ENCODE measurements around the gene SOX6. TPM values are rescaled to one million over a fixed set of nuclear protein-coding genes. Genes with fewer than 3 reads are reported as not detected.

SOX6 gene
- total and polyA plus RNA-seq, 2 experiments from 2014 or later: 0.03 to 0.66 TPM

DNA sequence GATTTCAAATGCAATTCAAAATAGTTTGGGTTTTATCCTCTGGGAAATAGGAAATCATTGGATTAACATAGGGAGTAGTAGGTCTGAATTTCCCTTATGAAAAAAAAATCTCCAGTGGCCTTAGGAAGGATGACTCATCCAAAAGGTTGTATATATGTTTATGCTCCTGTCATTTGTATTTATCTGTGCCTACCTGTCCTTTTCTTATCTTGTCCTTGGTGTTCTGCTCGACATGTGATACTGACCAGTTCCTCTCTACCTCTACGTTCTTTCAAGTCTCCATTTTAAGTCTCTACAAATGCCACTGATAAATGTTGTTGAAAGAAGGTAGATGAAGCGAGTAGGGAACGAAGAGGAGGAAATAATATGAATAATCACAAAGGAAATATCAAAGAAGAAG lies 3.0 kb upstream of the SOX6 start:
- H4K20me1 ChIP-seq (replicated peaks; ENCODE audit: insufficient read depth): no peaks in the 10 kb centered on the region
- Mint-ChIP-seq H3K9me3 (no peaks in the 10 kb centered on the region), H3K27ac (no peak overlapping the region), H3K36me3 (ENCODE audit: low read depth) (no peaks in the 10 kb centered on the region), H3K27me3 (ENCODE audit: insufficient read depth, low read depth, poor library complexity) (peaks cover 3% of the 10 kb centered on the region), H3K4me1 (peaks cover 29% of the 10 kb centered on the region), H3K4me3 (no peak overlapping the region)
- ATAC-seq (no peak), DNase-seq (ENCODE audit: low spot score) (no peak)
- no peaks in the 10 kb centered on the region for H3K9me2 ChIP-seq (ENCODE audit: insufficient read depth)
- H3K4me1 ChIP-seq (ENCODE audit: insufficient read depth): peaks cover 33% of the 10 kb centered on the region
- TF ChIP-seq STAT1 (IDR thresholded peaks at IDR 0.05; ENCODE audit: unreplicated experiment) (no peak), ZNF331 (CRISPR knock-in tag; IDR thresholded peaks at IDR 0.05; ENCODE audit: low read depth) (no peak), ZNF114 (CRISPR knock-in tag; IDR thresholded peaks at IDR 0.05) (no peak), EZH2phosphoT487 (IDR thresholded peaks at IDR 0.05; ENCODE audit: unreplicated experiment) (no peak)
- TF ChIP-seq, protein P1, sequence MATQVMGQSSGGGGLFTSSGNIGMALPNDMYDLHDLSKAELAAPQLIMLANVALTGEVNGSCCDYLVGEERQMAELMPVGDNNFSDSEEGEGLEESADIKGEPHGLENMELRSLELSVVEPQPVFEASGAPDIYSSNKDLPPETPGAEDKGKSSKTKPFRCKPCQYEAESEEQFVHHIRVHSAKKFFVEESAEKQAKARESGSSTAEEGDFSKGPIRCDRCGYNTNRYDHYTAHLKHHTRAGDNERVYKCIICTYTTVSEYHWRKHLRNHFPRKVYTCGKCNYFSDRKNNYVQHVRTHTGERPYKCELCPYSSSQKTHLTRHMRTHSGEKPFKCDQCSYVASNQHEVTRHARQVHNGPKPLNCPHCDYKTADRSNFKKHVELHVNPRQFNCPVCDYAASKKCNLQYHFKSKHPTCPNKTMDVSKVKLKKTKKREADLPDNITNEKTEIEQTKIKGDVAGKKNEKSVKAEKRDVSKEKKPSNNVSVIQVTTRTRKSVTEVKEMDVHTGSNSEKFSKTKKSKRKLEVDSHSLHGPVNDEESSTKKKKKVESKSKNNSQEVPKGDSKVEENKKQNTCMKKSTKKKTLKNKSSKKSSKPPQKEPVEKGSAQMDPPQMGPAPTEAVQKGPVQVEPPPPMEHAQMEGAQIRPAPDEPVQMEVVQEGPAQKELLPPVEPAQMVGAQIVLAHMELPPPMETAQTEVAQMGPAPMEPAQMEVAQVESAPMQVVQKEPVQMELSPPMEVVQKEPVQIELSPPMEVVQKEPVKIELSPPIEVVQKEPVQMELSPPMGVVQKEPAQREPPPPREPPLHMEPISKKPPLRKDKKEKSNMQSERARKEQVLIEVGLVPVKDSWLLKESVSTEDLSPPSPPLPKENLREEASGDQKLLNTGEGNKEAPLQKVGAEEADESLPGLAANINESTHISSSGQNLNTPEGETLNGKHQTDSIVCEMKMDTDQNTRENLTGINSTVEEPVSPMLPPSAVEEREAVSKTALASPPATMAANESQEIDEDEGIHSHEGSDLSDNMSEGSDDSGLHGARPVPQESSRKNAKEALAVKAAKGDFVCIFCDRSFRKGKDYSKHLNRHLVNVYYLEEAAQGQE (IDR thresholded peaks at IDR 0.05; ENCODE audit: unreplicated experiment): no peak
- H3K27ac ChIP-seq (ENCODE audit: low read depth): no peak overlapping the region
- no peak overlapping the region for H3K4me3 ChIP-seq
- no peak overlapping the region for H3K4me2 ChIP-seq
- H2AFZ ChIP-seq: no peak overlapping the region
- no peaks in the 10 kb centered on the region for H3F3A ChIP-seq (replicated peaks; ENCODE audit: low read depth)
- H3K27me3 ChIP-seq (ENCODE audit: insufficient read depth): no peaks in the 10 kb centered on the region
- H3K79me2 ChIP-seq (replicated peaks; ENCODE audit: insufficient read depth): no peaks in the 10 kb centered on the region
- H3K36me3 ChIP-seq (ENCODE audit: insufficient read depth): no peaks in the 10 kb centered on the region

DNA sequence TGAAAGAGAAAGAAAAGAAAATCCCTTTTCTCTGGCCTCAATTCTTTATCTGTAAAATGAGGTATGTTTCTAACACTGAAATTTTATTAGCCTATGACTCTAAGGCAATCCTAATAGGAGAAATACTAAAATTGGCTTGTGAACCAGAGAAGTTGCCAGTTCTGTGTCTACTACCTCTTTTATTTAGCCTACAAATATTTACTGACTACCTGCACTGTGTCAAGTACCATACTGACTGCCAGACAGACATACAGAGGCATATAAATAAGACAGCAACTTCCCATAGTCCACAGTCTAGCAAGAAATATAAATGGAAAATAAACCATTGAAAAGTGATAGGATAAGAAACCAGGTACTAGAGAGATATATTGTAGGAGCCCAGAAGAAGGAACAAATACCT lies 2.4 kb upstream of the SOX6 start:
- DNase-seq (ENCODE audit: low spot score) (no peak), ATAC-seq (no peak)
- no peaks in the 10 kb centered on the region for H3K9me2 ChIP-seq (ENCODE audit: insufficient read depth)
- H3K79me2 ChIP-seq (replicated peaks; ENCODE audit: insufficient read depth): no peaks in the 10 kb centered on the region
- no peak overlapping the region for H2AFZ ChIP-seq
- Mint-ChIP-seq H3K4me3 (no peak overlapping the region), H3K9me3 (no peaks in the 10 kb centered on the region), H3K4me1 (peaks cover 33% of the 10 kb centered on the region), H3K36me3 (ENCODE audit: low read depth) (no peaks in the 10 kb centered on the region), H3K27ac (no peak overlapping the region), H3K27me3 (ENCODE audit: insufficient read depth, low read depth, poor library complexity) (peaks cover 3% of the 10 kb centered on the region)
- no peak overlapping the region for H3K4me2 ChIP-seq
- no peak overlapping the region for H3K4me3 ChIP-seq
- no peaks in the 10 kb centered on the region for H3K27me3 ChIP-seq (ENCODE audit: insufficient read depth)
- no peaks in the 10 kb centered on the region for H3F3A ChIP-seq (replicated peaks; ENCODE audit: low read depth)
- H3K27ac ChIP-seq (ENCODE audit: low read depth): no peak overlapping the region
- H3K4me1 ChIP-seq (ENCODE audit: insufficient read depth): peaks cover 40% of the 10 kb centered on the region
- no peaks in the 10 kb centered on the region for H3K36me3 ChIP-seq (ENCODE audit: insufficient read depth)
- H4K20me1 ChIP-seq (replicated peaks; ENCODE audit: insufficient read depth): no peaks in the 10 kb centered on the region
- TF ChIP-seq POLR2AphosphoS5 (IDR thresholded peaks at IDR 0.05; ENCODE audit: low read depth) (no peak), EZH2phosphoT487 (IDR thresholded peaks at IDR 0.05; ENCODE audit: unreplicated experiment) (no peak), JUNB (IDR thresholded peaks at IDR 0.05; ENCODE audit: unreplicated experiment) (no peak), CREB1 (CRISPR knock-in tag; IDR thresholded peaks at IDR 0.05; ENCODE audit: low read depth) (no peak), STAT1 (IDR thresholded peaks at IDR 0.05; ENCODE audit: unreplicated experiment) (no peak), EZH2 (IDR thresholded peaks at IDR 0.05; ENCODE audit: low read depth, unreplicated experiment) (no peak), NANOG (IDR thresholded peaks at IDR 0.05; ENCODE audit: borderline replicate concordance) (no peak), ZNF114 (CRISPR knock-in tag; IDR thresholded peaks at IDR 0.05) (no peak), ZNF331 (CRISPR knock-in tag; IDR thresholded peaks at IDR 0.05; ENCODE audit: low read depth) (no peak)
- TF ChIP-seq, protein P1 (IDR thresholded peaks at IDR 0.05; ENCODE audit: unreplicated experiment): no peak
- TF ChIP-seq, protein P2, sequence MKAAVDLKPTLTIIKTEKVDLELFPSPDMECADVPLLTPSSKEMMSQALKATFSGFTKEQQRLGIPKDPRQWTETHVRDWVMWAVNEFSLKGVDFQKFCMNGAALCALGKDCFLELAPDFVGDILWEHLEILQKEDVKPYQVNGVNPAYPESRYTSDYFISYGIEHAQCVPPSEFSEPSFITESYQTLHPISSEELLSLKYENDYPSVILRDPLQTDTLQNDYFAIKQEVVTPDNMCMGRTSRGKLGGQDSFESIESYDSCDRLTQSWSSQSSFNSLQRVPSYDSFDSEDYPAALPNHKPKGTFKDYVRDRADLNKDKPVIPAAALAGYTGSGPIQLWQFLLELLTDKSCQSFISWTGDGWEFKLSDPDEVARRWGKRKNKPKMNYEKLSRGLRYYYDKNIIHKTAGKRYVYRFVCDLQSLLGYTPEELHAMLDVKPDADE (IDR thresholded peaks at IDR 0.05): no peak

Measured in GM23338 (cell line).